Activated naive CD4-positive, alpha-beta T cell treated with Interleukin-2 at 50 U/mL for 16 hours (primary cell): ENCODE data around the gene STK32C.

Source experiments
- DNase-seq: peaks from one replicate; pipeline ENCODE4 v3.0.0-alpha.2; 2020

The STK32C gene

GRCh38 chr10:132307823-132308586 is at the start of gene STK32C:
TSS of gene STK32C (minus strand) at chr10:132307950. CDS start at chr10:132307833, 117 bp downstream.
- peak; percentile 88 for DNase-seq

- no peak for DNase-seq
Observed at GRCh38 chr10:132356621-132357195, 49.0 kb upstream of the STK32C start.

GRCh38 chr10:132355754-132356153 is 48.0 kb upstream of the STK32C start:
- no peak for DNase-seq

- no peak for DNase-seq
Observed at GRCh38 chr10:132355297-132355696, 47.5 kb upstream of the STK32C start.

DNA sequence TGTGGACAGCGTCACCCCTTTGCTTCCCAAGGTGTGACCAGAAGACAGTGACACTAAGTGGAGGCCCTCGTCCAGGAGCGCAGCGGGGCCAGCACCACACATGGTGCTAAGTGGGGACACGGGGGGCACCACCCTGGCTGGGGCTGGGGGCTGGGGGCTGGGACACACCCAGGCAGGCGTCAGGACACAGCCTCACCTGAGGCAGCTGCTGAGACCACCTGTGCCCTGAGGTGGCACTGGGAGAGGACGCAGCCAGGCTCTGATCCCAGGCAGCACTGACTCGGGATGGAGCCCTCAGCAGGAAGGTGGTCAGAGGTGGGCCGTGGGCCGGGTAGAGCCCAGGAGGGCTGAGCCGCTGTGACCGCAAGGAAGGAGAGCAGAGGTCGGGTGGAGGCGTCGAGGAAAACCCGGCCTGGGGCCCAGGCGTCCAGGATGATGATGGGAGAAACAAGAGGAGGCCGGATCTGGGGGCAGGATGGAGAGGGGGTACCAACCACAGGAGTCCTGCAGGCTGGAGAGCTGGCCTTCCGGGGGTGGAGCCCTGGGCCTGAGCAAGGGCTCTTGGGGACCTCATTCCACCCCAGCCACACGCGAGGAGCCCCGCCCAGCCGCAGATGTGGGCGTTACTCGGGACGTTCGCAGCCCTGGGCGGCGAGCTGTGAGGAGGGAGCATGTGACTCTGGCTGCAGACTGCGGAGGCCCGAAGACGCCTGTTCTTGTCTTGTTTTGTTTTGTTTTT is 46.8 kb upstream of the STK32C start:
- no peak for DNase-seq

- no peak for DNase-seq
Observed at GRCh38 chr10:132353456-132354355, 46.0 kb upstream of the STK32C start.

- DNase-seq, result peak; percentile 77
Observed at GRCh38 chr10:132352462-132353308, 44.9 kb upstream of the STK32C start.

DNA sequence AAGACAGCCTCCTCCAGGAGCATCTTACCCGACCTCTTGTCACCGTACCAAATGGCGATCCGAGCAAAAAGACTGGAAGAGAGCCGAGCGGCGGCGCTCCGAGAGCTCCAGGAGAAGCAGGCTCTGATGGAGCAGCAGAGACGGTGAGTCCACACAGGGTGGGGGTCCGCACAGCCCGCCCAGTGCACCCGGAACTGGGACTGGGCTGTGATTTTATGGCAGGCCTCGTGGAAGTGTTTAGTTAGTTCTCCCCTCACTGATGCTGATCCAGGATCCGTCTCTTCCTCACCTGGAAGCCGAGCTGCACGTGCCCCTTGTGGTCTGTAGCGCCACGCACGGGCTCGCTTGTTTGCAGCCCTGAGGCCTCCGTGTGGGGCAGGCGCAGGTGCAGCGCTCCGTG is 43.9 kb upstream of the STK32C start:
- no peak for DNase-seq

DNA sequence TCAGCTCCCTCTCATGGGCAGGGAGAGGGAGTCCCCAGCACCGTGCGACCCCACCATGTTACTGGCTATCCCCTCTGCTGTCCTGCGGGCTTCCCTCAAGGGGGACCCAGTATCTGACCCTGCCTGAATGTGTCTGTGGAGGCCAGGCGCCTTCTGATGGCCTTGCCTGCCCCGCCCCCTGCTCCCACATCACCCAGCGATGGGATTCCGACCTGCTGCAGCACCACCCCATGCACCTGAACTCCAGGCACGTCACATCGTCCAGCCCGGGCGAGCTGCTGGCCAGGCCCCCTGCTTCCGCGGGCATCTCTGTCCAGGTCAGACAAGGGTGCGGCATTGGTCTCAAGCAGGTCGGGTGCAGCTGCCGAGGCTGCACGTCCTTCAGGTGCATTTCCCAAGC is 43.2 kb upstream of the STK32C start:
- no peak for DNase-seq

GRCh38 chr10:132350391-132350790 is 42.6 kb upstream of the STK32C start:
- DNase-seq, result no peak

DNA sequence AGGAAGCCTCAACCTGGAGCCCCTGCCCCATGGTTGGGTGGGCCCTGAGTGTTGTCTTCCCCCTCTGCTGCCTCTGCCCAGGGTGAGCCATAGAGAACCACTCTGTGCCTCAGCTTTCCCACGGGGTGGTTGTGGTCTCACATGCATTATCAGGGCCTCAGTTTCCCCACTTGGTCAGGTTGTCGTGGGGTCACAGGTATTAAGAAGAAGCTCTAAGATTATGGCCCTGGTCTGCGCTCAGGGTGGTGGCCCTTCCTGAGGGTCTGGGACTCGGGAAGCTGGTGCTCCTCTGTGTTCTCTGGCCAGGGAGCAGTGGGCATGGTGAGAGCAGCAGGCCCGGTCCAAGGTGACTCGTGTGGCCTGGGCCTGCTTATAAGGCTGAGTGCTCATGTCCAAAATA is 42.0 kb upstream of the STK32C start:
- no peak for DNase-seq

GRCh38 chr10:132347931-132348267 is 40.1 kb upstream of the STK32C start:
- no peak for DNase-seq

GRCh38 chr10:132347211-132347930 is 39.6 kb upstream of the STK32C start:
- no peak for DNase-seq

DNA sequence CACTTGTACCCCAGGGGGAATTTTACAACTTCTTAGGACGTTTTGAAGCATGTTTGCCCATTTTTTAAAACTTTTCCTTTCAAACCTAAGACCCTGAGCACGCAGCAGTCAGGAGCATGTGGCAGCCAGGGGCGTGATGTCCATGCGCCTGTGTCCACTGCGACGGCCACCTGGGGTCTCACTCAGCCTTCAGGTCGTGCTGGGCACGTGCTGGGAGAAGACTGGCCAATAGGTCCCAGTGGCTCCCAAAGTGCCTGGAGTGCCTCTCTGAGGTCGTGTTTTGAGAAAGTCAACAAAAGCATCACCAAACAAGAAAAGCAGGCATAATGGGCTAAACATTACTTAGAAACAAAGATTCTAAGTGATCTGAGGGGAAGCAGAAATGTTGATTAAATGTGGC is 39.1 kb upstream of the STK32C start:
- no peak for DNase-seq

DNA sequence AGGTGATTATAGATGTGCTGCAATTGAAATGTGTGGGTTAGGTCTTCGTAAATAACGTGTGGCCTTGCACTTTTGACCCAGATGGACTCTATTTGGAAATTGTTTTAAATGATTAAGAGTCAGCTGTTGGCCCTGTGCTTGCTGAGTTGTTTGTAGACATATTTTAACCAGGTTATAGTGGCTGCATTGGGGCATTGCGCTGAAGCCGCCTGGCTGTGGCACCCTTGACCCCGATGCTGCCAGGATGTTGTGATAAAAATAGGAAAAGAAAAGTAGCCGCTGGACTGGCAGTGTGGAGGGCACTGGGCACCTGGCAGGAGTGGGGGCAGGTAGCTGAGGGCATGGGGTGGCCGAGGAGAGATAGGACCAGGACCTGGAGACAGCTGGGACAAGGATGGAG is 37.6 kb upstream of the STK32C start:
- DNase-seq, result no peak

DNA sequence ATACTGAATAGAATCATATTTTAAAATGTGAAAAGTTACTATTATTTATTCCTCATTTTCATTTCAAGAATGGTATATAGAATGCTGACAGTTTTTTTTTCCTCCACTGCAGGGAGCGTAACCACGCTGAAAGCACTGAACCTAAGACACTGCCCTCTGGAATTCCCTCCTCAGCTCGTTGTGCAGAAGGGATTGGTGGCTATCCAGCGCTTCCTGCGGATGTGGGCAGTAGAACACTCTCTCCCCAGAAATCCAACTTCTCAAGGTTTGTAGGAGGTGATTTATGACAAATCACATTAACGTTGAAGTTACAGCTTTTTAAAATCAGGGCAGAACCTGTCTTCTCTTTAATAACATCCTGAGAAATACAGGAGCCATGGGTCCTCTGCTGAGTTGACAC is 36.6 kb upstream of the STK32C start:
- no peak for DNase-seq

GRCh38 chr10:132342553-132342952 is 34.8 kb upstream of the STK32C start:
- no peak for DNase-seq

- DNase-seq, result no peak
Observed at GRCh38 chr10:132341781-132342180, 34.0 kb upstream of the STK32C start.

- DNase-seq, result no peak
Observed at GRCh38 chr10:132341017-132341416, 33.3 kb upstream of the STK32C start.

GRCh38 chr10:132339276-132339675 is 31.5 kb upstream of the STK32C start:
- DNase-seq, result no peak

DNA sequence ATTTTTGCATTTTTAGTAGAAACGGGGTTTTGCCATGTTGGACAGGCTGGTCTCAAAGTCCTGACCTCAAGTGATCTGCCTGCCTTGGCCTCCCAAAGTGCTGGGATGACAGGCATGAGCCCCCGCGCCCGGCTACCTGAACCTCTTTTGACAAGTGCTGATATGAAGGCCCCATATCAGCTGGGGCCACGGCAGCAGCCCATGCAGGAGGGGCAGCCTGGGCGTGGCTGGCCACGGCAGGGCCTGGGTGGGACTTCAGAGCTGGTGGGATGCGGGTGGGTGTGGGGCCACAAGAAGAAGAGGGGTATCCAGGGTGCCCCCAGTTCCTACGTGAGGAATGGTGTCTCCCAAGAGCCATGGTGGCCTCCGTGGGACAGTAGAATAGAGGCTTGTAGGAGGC is 31.1 kb upstream of the STK32C start:
- DNase-seq, result no peak
